ENCODE data around the gene IQSEC1. TPM values are rescaled to one million over a fixed set of nuclear protein-coding genes. Genes with fewer than 3 reads are reported as not detected.

IQSEC1 gene
- total RNA-seq, 1 experiment from 2014 or later, result 13.0 TPM

- BruUV-seq (replicated peaks), result no TSS peak
- Histone ChIP-seq H3K4me1 (ENCODE audit: insufficient read depth, low read length, poor library complexity, severe bottlenecking) (no peaks in the 10 kb centered on the region), H3K27me3 (replicated peaks; ENCODE audit: insufficient read depth, low read depth, low read length, poor library complexity) (no peaks in the 10 kb centered on the region), H3K9me3 (ENCODE audit: low read depth, low read length, poor library complexity, severe bottlenecking) (no peaks in the 10 kb centered on the region), H3K27ac (ENCODE audit: low read depth, low read length, poor library complexity, severe bottlenecking) (no peak overlapping the region), H3K36me3 (ENCODE audit: insufficient read depth, low read length, poor library complexity, severe bottlenecking) (no peaks in the 10 kb centered on the region), H3K4me3 (ENCODE audit: low read depth, low read length, poor library complexity, severe bottlenecking) (no peak overlapping the region)
- no peak for DNase-seq (ENCODE audit: low spot score)
- CTCF ChIA-PET, result no interaction called here
- intact Hi-C loops (cut with micrococcal nuclease; ENCODE audit: unreplicated experiment), result no loop called here
- POLR2A ChIA-PET (ENCODE audit: low non-redundant PET), result no interaction called here
- TF ChIP-seq EZH2 (IDR thresholded peaks at IDR 0.05; ENCODE audit: borderline replicate concordance, low read depth, low read length, poor library complexity, severe bottlenecking) (no peak), CTCF (conservative IDR thresholded peaks at IDR 0.05; ENCODE audit: low read depth, low read length) (no peak)
These were observed 63.9 kb downstream of the IQSEC1 start for GRCh38 chr3:13009132-13009945.

- Histone ChIP-seq H3K4me3 (ENCODE audit: low read depth, low read length, poor library complexity, severe bottlenecking) (no peak overlapping the region), H3K4me1 (ENCODE audit: insufficient read depth, low read length, poor library complexity, severe bottlenecking) (no peaks in the 10 kb centered on the region), H3K27me3 (replicated peaks; ENCODE audit: insufficient read depth, low read depth, low read length, poor library complexity) (no peaks in the 10 kb centered on the region), H3K9me3 (ENCODE audit: low read depth, low read length, poor library complexity, severe bottlenecking) (no peaks in the 10 kb centered on the region), H3K27ac (ENCODE audit: low read depth, low read length, poor library complexity, severe bottlenecking) (no peak overlapping the region), H3K36me3 (ENCODE audit: insufficient read depth, low read length, poor library complexity, severe bottlenecking) (no peaks in the 10 kb centered on the region)
- intact Hi-C loops (cut with micrococcal nuclease; ENCODE audit: unreplicated experiment), result no loop called here
- no TSS peak for BruUV-seq (replicated peaks)
- POLR2A ChIA-PET (ENCODE audit: low non-redundant PET), result no interaction called here
- TF ChIP-seq CTCF (conservative IDR thresholded peaks at IDR 0.05; ENCODE audit: low read depth, low read length), result no peak
- TF ChIP-seq EZH2 (IDR thresholded peaks at IDR 0.05; ENCODE audit: borderline replicate concordance, low read depth, low read length, poor library complexity, severe bottlenecking), result no peak
- no peak for DNase-seq (ENCODE audit: low spot score)
- CTCF ChIA-PET, result no interaction called here
These were observed 64.9 kb downstream of the IQSEC1 start for GRCh38 chr3:13008155-13008995.

- H3K9me3 ChIP-seq (ENCODE audit: low read depth, low read length, poor library complexity, severe bottlenecking), result no peaks in the 10 kb centered on the region
- no peak overlapping the region for H3K4me3 ChIP-seq (ENCODE audit: low read depth, low read length, poor library complexity, severe bottlenecking)
- no TSS peak for BruUV-seq (replicated peaks)
- DNase-seq (ENCODE audit: low spot score), result no peak
- H3K27me3 ChIP-seq (replicated peaks; ENCODE audit: insufficient read depth, low read depth, low read length, poor library complexity), result no peaks in the 10 kb centered on the region
- POLR2A ChIA-PET (ENCODE audit: low non-redundant PET), result no interaction called here
- no peaks in the 10 kb centered on the region for H3K36me3 ChIP-seq (ENCODE audit: insufficient read depth, low read length, poor library complexity, severe bottlenecking)
- intact Hi-C loops (cut with micrococcal nuclease; ENCODE audit: unreplicated experiment), result no loop called here
- H3K27ac ChIP-seq (ENCODE audit: low read depth, low read length, poor library complexity, severe bottlenecking), result no peak overlapping the region
- TF ChIP-seq EZH2 (IDR thresholded peaks at IDR 0.05; ENCODE audit: borderline replicate concordance, low read depth, low read length, poor library complexity, severe bottlenecking) (no peak), CTCF (conservative IDR thresholded peaks at IDR 0.05; ENCODE audit: low read depth, low read length) (no peak)
- no peaks in the 10 kb centered on the region for H3K4me1 ChIP-seq (ENCODE audit: insufficient read depth, low read length, poor library complexity, severe bottlenecking)
- CTCF ChIA-PET, result interaction anchor here (0.6 kb wide), 1 partner anchor 115 kb away, joined by 5 read pairs; no protein-coding TSS in a partner anchor
These were observed 65.8 kb downstream of the IQSEC1 start for GRCh38 chr3:13007251-13007941.

Data from A673 (cell line).